Eye (tissue), 1 donor: ENCODE measurements around the gene CDC40.
"Not testable (repeated sequence)": the region's sequence is repeated elsewhere in the genome, so short reads cannot be mapped to it uniquely, and the experiment has no call there.

Experiments
- DNase-seq: peaks from one replicate; pipeline ENCODE4 v3.0.0-alpha.2; 2015

CDC40 gene

GRCh38 chr6:110201151-110201884 lies 21.1 kb downstream of the CDC40 start:
- DNase-seq, result peak; percentile 54

GRCh38 chr6:110207652-110208051 lies 27.4 kb downstream of the CDC40 start:
- no peak for DNase-seq

- no peak for DNase-seq
Measured at GRCh38 chr6:110211753-110212152, 31.5 kb downstream of the CDC40 start.

GRCh38 chr6:110214338-110214737 lies 34.1 kb downstream of the CDC40 start:
- DNase-seq, result peak; percentile 54

- DNase-seq, result no peak
Measured at GRCh38 chr6:110216140-110216539, 35.9 kb downstream of the CDC40 start.

GRCh38 chr6:110217266-110217665 lies 37.0 kb downstream of the CDC40 start:
- DNase-seq, result no peak

- DNase-seq, result no peak
Measured at GRCh38 chr6:110221738-110222137, 41.5 kb downstream of the CDC40 start.

GRCh38 chr6:110226261-110226660 lies 46.0 kb downstream of the CDC40 start:
- no peak for DNase-seq

- no peak for DNase-seq
Measured at GRCh38 chr6:110232450-110232849, 52.2 kb downstream of the CDC40 start.

- no peak for DNase-seq
Measured at GRCh38 chr6:110233770-110234374, 53.6 kb downstream of the CDC40 start.

- not testable (repeated sequence) for DNase-seq
Measured at GRCh38 chr6:110236007-110236406, 55.8 kb downstream of the CDC40 start.

GRCh38 chr6:110239526-110240274 lies 59.5 kb downstream of the CDC40 start:
- peak; percentile 76 for DNase-seq

- DNase-seq, result not testable (repeated sequence)
Measured at GRCh38 chr6:110244621-110245020, 64.4 kb downstream of the CDC40 start.

GRCh38 chr6:110246378-110246777 lies 66.2 kb downstream of the CDC40 start:
- DNase-seq, result no peak

- DNase-seq, result no peak
Measured at GRCh38 chr6:110246900-110247546, 66.8 kb downstream of the CDC40 start.

- no peak for DNase-seq
Measured at GRCh38 chr6:110250058-110250457, 69.8 kb downstream of the CDC40 start.

GRCh38 chr6:110250838-110251237 lies 70.6 kb downstream of the CDC40 start:
- no peak for DNase-seq

GRCh38 chr6:110255211-110255750 lies 75.1 kb downstream of the CDC40 start:
- DNase-seq, result peak; percentile 45

GRCh38 chr6:110256366-110256765 lies 76.1 kb downstream of the CDC40 start:
- DNase-seq, result no peak

- no peak for DNase-seq
Measured at GRCh38 chr6:110265273-110265672, 85.0 kb downstream of the CDC40 start.

- no peak for DNase-seq
Measured at GRCh38 chr6:110266996-110267395, 86.8 kb downstream of the CDC40 start.

GRCh38 chr6:110269623-110270022 lies 89.4 kb downstream of the CDC40 start:
- DNase-seq, result no peak

GRCh38 chr6:110270165-110270564 lies 89.9 kb downstream of the CDC40 start:
- DNase-seq, result peak; percentile 6
